Effector memory CD4-positive, alpha-beta T cell (primary cell): ENCODE results near the gene ARAP3.
A peak's percentile ranks its signal among the peaks of the same experiment; 100 is the strongest.

Source experiments
- DNase-seq, 3 donors: peaks; one replicate each; pipeline ENCODE4 v3.0.0-alpha.2; 2020
- H3K27ac ChIP-seq: 2 replicates; pipeline ENCODE4 v1.7.0; 2013; ENCODE audit warnings: mild to moderate bottlenecking, low read length, moderate library complexity; ENCODE audit not compliant: insufficient read depth, poor library complexity, severe bottlenecking
- H3K27me3 ChIP-seq: replicated peaks from 2 replicates; pipeline ENCODE4 v1.7.0; 2013; ENCODE audit warnings: mild to moderate bottlenecking, low read length; ENCODE audit not compliant: insufficient read depth, control insufficient read depth, poor library complexity, severe bottlenecking
- H3K36me3 ChIP-seq: 2 replicates; pipeline ENCODE4 v1.7.0; 2013; ENCODE audit warnings: mild to moderate bottlenecking, low read length, moderate library complexity; ENCODE audit not compliant: control insufficient read depth, insufficient read depth
- H3K4me1 ChIP-seq: 2 replicates; pipeline ENCODE4 v1.7.0; 2013; ENCODE audit warnings: low read length, mild to moderate bottlenecking; ENCODE audit not compliant: control insufficient read depth, insufficient read depth, poor library complexity, severe bottlenecking
- H3K4me3 ChIP-seq: 2 replicates; pipeline ENCODE4 v1.7.0; 2013; ENCODE audit warnings: low read length, low read depth, mild to moderate bottlenecking; ENCODE audit not compliant: insufficient read depth, poor library complexity, severe bottlenecking
- H3K9me3 ChIP-seq: 2 replicates; pipeline ENCODE4 v1.7.0; 2013; ENCODE audit warnings: mild to moderate bottlenecking, low read length, moderate library complexity; ENCODE audit not compliant: control insufficient read depth

The ARAP3 gene

DNA sequence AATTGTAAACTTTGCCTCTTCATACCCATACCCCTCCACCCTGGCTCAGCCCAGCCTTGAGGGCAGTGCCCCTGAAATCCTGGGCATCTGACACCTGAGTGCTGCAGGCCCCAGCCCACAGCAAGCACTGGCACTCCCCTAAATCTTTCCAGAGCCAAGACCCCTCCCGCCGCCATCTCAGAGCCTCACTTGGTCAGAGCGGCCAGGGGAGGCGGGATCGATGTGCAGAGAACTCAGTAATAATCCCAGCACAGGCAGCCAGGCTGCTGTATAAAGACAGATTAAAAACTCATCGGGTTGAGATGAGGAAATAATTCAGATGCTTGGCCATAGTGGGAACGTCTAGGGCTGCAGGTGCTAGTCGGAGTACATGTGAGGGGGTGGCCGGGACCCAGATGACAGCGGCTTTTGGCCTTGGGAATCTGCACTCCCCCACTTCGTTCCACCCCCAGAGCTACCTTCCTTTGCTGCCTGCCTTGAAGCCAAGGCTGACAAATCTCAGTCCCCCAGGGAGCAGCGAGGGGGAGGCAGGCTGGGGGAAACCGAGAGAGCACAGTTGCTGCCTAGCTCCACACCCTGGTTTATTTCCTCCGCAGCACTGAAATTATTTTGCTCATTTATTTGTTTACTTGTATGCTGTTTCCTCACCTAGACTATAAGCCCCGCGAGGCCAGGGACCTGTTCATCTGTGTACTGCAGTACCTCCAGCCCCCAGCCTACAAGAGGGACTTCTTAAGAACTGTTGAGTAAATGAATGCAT is 19.5 kb upstream of the ARAP3 start:
- no peak for DNase-seq
- Histone ChIP-seq H3K4me1 (peaks cover 12% of the 10 kb centered on the region), H3K9me3 (no peaks in the 10 kb centered on the region), H3K36me3 (no peaks in the 10 kb centered on the region), H3K4me3 (peak overlapping the region; percentile 85), H3K27me3 (peaks cover 5% of the 10 kb centered on the region), H3K27ac (no peak overlapping the region)

DNA sequence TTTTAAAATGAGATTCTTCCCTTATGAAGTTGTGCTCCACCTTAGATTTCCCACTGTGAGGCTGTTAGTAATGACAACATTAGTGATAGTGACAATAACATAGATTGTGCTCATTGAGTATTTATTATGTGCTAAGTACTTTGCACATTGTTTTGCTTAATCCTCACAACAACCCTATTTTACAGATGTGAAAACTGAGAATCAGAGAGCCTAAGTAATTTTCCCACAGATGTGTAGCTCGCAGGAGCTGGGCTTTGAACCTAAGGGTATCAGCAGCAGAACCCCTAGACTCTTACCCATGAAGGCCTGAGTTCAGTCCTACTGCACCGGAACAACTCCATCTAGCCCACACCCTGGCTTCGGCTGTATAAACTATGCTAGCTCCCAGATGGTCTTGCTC is 15.6 kb upstream of the ARAP3 start:
- H3K9me3 ChIP-seq = no peaks in the 10 kb centered on the region
- H3K4me3 ChIP-seq = no peak overlapping the region
- peaks cover 16% of the 10 kb centered on the region for H3K4me1 ChIP-seq
- H3K27ac ChIP-seq = no peak overlapping the region
- H3K36me3 ChIP-seq = no peaks in the 10 kb centered on the region
- no peak for DNase-seq
- peaks cover 5% of the 10 kb centered on the region for H3K27me3 ChIP-seq

GRCh38 chr5:141696431-141696830 is 14.4 kb upstream of the ARAP3 start:
- H3K4me3 ChIP-seq = no peak overlapping the region
- DNase-seq = no peak
- no peaks in the 10 kb centered on the region for H3K9me3 ChIP-seq
- H3K36me3 ChIP-seq = no peaks in the 10 kb centered on the region
- peaks cover 16% of the 10 kb centered on the region for H3K4me1 ChIP-seq
- H3K27ac ChIP-seq = no peak overlapping the region
- H3K27me3 ChIP-seq = peaks cover 5% of the 10 kb centered on the region

DNA sequence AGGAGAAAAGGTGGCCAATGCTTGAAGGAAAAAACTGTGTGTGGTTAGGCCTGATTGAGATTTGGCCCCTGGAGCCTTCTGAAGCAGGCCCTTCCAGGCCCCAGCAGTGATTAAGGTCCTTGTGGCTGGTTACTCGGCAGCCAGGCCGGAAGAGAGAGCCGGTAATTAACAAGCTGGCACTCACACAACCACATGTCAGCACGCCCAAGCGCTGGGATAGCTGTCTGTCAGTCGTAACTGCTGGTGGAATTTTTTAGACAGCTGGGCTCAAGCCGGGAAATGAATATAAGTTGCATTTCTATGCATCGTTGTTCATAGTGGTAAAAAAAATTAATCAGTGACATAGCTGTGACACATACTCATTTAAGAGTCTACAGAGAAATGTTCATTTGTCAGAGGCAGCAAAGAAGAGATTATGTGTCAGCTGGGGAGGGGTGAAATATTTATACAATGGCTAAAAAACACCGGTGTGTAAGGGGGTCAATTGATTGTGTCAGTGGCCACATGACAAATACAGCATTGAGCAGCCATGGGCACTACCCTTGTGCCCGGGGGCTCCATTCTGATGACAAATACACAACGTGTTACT is 13.7 kb upstream of the ARAP3 start:
- no peak overlapping the region for H3K27ac ChIP-seq
- no peak for DNase-seq
- H3K9me3 ChIP-seq = no peaks in the 10 kb centered on the region
- H3K4me1 ChIP-seq = peaks cover 16% of the 10 kb centered on the region
- H3K27me3 ChIP-seq = peaks cover 5% of the 10 kb centered on the region
- no peak overlapping the region for H3K4me3 ChIP-seq
- no peaks in the 10 kb centered on the region for H3K36me3 ChIP-seq

GRCh38 chr5:141694479-141694878 is 12.4 kb upstream of the ARAP3 start:
- Histone ChIP-seq H3K4me3 (no peak overlapping the region), H3K4me1 (peaks cover 16% of the 10 kb centered on the region), H3K9me3 (no peaks in the 10 kb centered on the region), H3K27me3 (peaks cover 2% of the 10 kb centered on the region), H3K36me3 (no peaks in the 10 kb centered on the region), H3K27ac (no peak overlapping the region)
- no peak for DNase-seq

DNA sequence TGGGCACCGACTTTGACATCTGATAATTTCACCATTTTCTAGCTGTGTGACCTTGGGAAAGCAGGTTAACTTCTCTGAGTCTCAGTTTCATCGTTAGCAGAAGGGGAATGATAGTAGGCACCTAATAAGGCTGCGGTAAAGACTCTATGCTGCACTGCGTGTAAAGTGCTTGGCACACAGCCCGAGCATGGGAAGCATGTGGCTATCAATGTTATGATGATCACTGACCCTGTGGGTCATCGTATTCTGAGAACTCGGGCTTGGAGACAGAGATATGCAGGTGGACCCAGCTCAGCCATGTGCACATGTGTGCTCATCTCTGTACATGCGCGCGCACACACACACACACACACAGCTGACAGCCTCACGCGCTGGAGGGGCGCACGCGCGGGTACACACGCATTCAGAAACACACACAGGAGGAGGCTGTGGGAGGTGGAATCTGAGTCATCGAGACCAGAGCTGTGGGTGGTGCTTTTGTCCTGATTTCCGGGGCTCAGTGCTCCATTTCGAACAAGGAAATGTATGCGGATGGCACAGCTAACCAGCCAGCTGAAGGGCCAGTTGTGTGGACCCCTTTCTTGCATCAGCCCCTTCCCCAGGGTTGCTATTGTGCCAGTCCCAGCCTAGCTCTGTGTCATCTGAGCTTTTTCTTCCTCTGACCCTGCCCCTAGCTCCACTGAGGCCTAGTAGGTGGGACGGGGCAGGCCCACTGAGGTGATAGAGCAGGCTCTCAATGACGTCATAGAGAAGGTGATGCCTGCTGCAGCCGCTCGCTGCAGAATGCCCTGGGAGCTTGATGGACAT is 11.1 kb upstream of the ARAP3 start:
- DNase-seq = peak; percentile 55 to 71 (median 68)
- peak overlapping the region; percentile 58 for H3K27ac ChIP-seq
- H3K27me3 ChIP-seq = no peaks in the 10 kb centered on the region

GRCh38 chr5:141692533-141692888 is 10.5 kb upstream of the ARAP3 start:
- Histone ChIP-seq H3K4me3 (peak overlapping the region; percentile 34), H3K36me3 (no peaks in the 10 kb centered on the region), H3K27me3 (no peaks in the 10 kb centered on the region), H3K9me3 (no peaks in the 10 kb centered on the region), H3K27ac (no peak overlapping the region), H3K4me1 (peaks cover 16% of the 10 kb centered on the region)
- no peak for DNase-seq

More for the DNA sequence above, 11.1 kb upstream of the ARAP3 start:
- Histone ChIP-seq H3K4me3 (peak overlapping the region; percentile 34), H3K36me3 (no peaks in the 10 kb centered on the region), H3K4me1 (peaks cover 16% of the 10 kb centered on the region), H3K9me3 (no peaks in the 10 kb centered on the region)

DNA sequence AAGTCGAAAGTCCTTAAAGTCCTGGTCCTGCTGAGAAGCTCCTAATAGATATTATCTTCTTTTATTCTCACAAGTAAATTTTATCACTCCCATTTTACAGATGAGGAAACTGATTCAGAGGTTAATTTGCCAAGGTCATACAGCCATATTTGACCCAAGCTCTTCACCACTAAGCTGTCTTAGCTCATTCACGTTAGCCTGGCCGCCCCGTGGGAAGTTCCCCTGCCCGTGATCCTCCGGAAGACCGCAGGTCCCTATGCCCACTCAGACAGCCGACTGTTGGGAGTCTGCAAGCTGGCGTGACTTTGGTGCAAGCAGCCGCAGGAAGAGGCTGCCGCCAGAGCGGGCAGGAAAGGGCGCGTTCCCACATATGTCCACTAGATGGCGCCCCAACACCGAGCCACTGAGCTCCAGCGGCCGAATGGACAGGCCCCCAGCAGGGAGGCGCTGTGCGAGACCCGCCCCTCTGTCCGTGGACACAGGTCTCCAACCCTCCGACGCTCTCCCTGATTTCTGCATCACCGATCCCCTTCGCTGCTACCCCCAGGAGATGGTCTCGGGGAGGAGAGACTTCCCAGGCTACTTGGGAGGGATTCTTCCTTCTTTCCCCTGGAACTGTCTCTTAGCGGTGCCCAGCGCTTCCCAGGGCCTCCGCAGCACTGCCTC is 10.0 kb upstream of the ARAP3 start:
- no peaks in the 10 kb centered on the region for H3K27me3 ChIP-seq
- DNase-seq = peak; percentile 69 to 79 (median 78)
- no peak overlapping the region for H3K27ac ChIP-seq
- peaks cover 16% of the 10 kb centered on the region for H3K4me1 ChIP-seq
- no peaks in the 10 kb centered on the region for H3K9me3 ChIP-seq
- peak overlapping the region; percentile 34 for H3K4me3 ChIP-seq
- H3K36me3 ChIP-seq = no peaks in the 10 kb centered on the region

- Histone ChIP-seq H3K9me3 (no peaks in the 10 kb centered on the region), H3K36me3 (no peaks in the 10 kb centered on the region)
- DNase-seq = no peak
Measured at GRCh38 chr5:141691286-141691866, 9.3 kb upstream of the ARAP3 start.

More at GRCh38 chr5:141691286-141691866, 9.3 kb upstream of the ARAP3 start:
- H3K4me3 ChIP-seq = no peak overlapping the region
- H3K27me3 ChIP-seq = no peaks in the 10 kb centered on the region
- no peak overlapping the region for H3K27ac ChIP-seq
- H3K4me1 ChIP-seq = peaks cover 16% of the 10 kb centered on the region
